Endometrial microvascular endothelial cells (primary cell): ENCODE results near the gene OR5K2. TPM values are rescaled to one million over a fixed set of nuclear protein-coding genes. Genes with fewer than 3 reads are reported as not detected.

Source experiments
- in situ Hi-C: cut with HindIII; loops from 2 replicates; pipeline ENCODE4 v1.10.0; 2017; ENCODE audit warnings: low sequenced_read_pairs, low pct_unique_long_range_greater_than_20kb; ENCODE audit errors: inconsistent ontology term
- total RNA-seq: library from RNA; depleted of rRNA; stranded (reverse); fragments of >200 nt; gene quantifications from one replicate; pipeline ENCODE4 v1.2.3, GENCODE V29; 2015; ENCODE audit errors: inconsistent ontology term

OR5K2 gene
- not detected for total RNA-seq

DNA sequence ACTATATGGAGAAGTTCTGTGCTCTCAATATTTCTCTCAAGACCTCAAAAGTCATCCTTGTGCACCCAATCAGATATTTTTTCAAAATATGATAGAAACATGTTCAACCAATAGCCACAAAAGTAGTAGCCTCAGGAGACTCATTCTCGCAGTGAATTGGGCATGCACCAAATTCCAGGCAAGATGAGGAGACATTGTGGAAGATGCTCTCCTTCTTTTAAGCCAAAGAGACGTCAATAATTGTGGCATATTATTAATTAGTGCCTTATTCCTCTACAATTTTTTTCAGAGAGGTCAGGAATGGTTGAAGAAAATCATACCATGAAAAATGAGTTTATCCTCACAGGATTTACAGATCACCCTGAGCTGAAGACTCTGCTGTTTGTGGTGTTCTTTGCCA lies at the start of gene OR5K2:
Gene OR5K2 (plus strand): TSS at position 301 of the 400 bp plus-strand sequence. CDS start 0 bp downstream, at position 301.
- in situ Hi-C loops: no loop called here

GRCh38 chr3:98449606-98450193 lies 47.8 kb upstream of the OR5K2 start:
- in situ Hi-C loops: no loop called here

- in situ Hi-C loops: no loop called here
These were observed 47.1 kb upstream of the OR5K2 start for GRCh38 chr3:98450372-98450771.

- in situ Hi-C loops: no loop called here
These were observed 43.7 kb upstream of the OR5K2 start for GRCh38 chr3:98453827-98454226.

- in situ Hi-C loops: no loop called here
These were observed 42.6 kb upstream of the OR5K2 start for GRCh38 chr3:98454929-98455328.

DNA sequence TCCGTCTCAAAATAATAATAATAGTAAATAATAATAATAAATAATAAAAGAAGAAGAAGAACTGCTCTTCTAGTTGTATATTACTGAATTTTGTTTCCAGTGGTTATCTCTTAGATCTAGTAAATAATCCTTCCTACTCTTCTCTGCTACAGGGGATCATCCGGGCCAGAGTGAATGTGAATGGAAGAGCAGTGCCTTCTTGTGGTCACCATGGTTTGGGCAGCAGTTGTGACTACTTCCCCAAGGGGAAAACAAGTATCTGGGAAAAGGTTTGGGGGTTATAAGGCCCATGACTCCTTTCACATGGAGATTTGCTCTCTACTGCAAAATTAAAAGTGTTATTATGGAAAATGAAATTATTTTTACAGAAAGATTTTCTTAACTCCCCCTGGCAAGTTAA lies 39.9 kb upstream of the OR5K2 start:
- in situ Hi-C loops: no loop called here

DNA sequence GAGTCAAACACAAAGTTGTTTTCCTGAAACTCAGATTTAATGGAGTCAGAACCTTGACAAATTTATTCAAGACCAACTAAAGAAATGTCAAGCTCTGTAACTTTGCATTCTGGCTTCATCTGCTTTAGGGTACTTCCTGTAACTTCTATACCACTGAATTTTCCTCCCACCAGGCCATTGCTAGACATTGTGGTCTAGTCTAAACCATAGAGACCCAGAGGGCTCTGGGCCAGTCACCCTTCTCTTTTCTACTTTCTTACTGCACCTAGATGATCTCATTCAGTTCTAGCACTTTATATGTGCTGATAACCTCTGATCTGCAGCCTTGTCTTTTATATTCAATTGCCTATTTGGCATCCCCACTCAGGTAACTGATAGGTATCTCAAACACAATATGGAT lies 37.3 kb upstream of the OR5K2 start:
- in situ Hi-C loops: no loop called here

GRCh38 chr3:98462901-98463300 lies 34.6 kb upstream of the OR5K2 start, which contains the start of gene OR5K1:
Gene OR5K1 (plus strand): TSS chr3:98463201. CDS start chr3:98469577, 6,376 bp downstream.
- in situ Hi-C loops: no loop called here

DNA sequence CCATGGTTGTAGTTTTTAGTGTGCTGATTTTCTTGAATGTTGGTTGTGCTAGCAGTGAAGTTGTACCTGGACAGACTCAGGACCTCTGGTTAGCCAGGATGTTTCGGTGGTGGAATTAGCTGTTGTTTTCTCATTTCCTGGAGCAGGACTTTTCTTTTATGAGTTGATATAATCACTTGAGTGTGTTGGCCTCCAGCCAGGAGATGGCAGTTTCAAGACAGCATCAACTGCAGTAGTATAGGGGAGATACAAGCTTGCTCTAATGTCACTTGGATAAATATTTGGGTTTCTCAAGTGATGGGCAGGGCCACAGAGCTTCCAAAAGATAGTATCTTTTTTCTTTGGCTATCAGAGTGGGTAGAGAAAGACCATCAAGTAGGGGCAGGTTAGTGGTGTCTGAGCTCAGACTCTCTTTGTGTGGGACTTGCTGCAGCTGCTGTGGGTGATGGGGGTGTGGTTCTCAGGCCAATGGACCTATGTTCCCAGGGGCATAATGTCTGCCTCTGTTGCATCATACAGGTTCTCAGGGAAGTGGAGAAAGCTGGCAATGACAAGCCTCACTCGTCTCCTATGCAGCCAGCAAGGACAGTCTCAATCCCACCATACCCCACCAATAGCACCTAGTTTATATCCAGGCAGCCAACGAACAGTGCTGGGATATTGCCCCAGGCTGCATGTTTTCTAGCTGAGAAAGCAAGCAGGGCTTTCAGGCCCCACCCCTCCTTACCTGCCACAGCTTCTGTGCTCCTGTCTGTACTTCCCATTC lies 14.6 kb upstream of the OR5K2 start:
- in situ Hi-C loops: no loop called here

DNA sequence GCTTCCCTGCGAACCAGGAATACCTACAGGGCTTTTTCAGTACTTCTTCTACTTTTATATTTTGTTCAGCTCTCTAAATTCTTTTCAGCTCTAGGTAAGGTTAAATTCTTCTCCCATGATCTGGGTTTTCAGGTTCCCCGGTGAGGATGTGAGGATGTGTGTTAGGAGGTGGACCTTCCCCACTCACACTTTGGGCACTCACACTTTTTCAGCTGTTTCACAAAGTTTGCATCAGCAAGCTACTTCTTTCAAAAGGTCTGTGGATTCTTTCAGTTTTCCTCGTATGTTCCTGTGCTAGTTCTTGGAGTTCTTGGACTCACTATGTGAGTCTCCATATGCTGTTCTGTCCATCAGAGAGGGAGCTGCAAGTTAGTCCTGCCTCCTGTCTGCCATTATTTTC lies 13.9 kb upstream of the OR5K2 start:
- in situ Hi-C loops: no loop called here

GRCh38 chr3:98500019-98500418 lies 2.5 kb downstream of the OR5K2 start:
- in situ Hi-C loops: no loop called here

DNA sequence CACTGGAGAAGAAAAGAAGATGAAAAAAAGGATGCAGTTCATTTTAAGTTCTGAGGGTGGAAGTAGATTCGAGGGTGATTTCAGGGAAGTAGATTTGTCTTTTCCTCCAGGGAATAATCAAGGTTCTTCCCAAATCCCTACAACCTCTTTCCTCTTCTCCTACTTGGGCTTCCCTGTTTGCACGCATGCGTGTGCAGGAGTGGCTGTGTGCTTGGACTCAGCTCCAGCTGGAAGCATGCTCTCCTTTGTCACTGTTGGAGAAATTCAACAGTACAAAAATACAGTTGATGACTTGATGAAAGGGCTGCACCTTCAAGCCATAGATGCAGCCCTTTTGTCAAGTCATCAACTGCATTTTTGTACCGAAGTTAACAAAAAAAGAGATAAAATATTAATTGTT lies 3.8 kb downstream of the OR5K2 start:
- in situ Hi-C loops: no loop called here

DNA sequence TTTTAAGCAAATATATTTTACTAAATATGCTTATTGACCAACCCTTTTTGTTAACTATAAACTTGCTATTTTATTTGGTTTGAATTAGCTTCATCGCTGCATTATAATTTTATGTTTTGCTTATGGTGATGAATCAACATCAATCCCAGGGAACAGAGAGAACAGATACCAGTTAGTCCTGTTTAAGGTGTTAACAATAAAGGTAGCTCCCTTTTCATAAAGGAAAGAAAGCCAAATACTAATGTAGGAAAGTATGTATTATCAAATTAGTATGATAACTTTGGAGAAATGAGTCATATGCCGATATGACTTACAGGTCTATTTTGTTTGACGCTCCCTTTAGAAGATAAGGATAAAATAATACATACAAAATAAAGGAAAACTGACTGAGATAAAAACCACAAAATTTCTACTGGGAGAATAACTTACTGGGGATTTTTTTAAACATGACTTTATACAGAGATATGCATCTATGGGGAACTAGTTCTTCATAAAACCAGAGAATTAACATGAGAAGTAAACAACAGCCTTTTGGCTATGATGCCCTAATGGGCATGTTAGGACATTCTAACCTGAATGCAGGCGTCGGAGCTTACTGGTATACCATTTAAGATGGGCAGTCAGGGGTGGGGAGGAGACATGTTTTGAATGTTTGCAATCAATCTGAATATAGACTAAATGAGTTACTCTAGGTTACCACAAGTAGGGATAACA lies 4.5 kb downstream of the OR5K2 start:
- in situ Hi-C loops: no loop called here

- in situ Hi-C loops: no loop called here
These were observed 7.1 kb downstream of the OR5K2 start for GRCh38 chr3:98504539-98504938.

DNA sequence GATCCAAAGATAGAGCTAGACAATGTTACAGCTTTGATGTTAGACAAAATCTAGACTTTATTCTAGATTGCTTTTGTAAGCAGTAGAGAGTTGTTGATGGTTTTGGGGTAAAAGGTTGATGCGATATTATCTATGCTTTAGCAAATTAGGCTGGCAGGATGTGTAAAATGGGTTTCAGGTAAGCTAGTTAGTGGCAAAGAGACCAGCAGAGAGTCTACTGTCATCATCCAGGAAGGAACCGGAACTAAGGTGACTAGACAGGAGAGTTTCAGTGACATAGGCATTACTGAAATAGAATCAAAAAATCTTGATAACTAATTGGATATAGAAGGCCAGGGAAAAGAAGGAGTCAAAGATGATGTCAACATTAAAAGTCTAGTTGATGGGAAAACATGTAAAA lies 11.1 kb downstream of the OR5K2 start:
- in situ Hi-C loops: no loop called here

DNA sequence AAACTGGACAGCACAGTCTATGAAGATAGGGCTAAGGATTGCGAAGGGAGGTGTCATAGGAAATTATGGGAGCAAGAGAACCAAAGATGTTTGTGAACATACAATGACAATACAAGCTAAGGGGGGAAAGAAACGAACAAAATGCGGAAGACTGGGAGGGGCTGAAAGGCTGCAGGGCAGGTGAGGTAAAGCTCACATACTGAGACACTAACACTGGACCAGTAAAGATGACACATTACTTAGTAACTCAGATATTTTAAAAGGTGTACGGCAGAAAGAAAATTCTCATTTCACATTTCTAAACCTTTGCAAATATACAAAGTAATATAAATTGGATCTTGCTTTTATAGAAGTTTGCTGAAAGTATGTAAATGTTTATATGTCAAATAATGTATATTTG lies 15.1 kb downstream of the OR5K2 start:
- in situ Hi-C loops: no loop called here

DNA sequence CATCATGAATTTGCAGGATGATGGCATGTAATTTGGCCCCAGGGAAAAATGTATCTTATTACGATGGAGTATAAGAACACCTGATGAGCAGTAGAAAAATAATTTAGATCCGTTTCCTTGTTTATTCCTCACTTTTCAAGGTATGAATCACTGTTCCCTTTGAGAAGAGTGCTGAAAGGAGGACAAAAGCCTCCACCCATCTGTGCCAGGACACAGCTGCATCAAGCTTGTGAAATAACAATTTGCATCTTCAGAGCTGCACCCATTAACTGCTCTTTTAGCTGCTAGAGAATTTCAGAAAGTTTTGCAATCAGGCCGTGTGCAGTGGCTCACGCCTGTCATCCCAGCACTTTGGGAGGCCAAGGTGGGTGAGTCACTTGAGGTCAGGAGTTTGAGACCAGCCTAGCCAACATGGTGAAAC lies 15.6 kb downstream of the OR5K2 start:
- in situ Hi-C loops: no loop called here

- in situ Hi-C loops: no loop called here
These were observed 16.3 kb downstream of the OR5K2 start for GRCh38 chr3:98513736-98514135.

DNA sequence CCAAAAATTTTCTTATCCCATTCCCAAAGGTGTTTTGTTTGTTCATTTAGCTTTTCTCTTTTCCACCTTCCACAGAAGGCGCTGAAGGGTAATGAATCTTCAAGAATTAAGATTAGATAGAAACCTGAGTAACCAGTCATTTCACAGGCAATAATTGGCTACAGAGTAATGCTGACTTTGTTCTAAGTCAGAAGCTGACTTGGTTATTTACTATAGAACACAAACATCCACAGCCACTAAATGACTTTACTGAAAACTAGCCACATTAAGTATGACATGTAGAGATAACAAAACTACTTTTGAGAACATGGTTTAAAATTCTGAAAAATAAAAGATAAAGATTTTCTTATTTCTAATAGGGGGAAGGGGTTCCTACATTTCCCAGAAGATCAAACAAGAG lies 17.5 kb downstream of the OR5K2 start:
- in situ Hi-C loops: no loop called here

DNA sequence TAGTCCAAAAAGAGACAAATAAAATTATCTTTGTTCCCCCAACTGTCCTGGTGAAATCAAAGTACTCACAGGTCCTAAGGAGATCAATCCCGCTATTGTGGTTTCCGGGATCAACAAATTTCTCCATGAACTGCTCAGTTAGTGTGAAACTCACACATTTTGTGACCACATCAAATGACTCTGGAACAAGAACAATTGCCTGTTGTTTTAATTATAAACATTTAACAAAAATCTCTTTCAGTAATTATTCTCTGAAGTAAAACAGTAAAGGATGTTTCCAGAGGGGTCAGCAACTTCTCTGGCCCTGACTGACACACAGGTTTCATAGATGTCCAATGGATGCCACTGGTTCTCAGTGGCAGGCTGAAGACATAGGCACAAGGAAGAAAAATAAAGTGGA lies 21.3 kb downstream of the OR5K2 start:
- in situ Hi-C loops: no loop called here
